IPS-NIHi11 (cell line): ENCODE results near the gene AGAP5.

ENCODE experiments used
- DNase-seq: peaks from one replicate; pipeline ENCODE4 v3.0.0; 2012; ENCODE audit warnings: mixed read lengths, low spot score

AGAP5 gene

DNA sequence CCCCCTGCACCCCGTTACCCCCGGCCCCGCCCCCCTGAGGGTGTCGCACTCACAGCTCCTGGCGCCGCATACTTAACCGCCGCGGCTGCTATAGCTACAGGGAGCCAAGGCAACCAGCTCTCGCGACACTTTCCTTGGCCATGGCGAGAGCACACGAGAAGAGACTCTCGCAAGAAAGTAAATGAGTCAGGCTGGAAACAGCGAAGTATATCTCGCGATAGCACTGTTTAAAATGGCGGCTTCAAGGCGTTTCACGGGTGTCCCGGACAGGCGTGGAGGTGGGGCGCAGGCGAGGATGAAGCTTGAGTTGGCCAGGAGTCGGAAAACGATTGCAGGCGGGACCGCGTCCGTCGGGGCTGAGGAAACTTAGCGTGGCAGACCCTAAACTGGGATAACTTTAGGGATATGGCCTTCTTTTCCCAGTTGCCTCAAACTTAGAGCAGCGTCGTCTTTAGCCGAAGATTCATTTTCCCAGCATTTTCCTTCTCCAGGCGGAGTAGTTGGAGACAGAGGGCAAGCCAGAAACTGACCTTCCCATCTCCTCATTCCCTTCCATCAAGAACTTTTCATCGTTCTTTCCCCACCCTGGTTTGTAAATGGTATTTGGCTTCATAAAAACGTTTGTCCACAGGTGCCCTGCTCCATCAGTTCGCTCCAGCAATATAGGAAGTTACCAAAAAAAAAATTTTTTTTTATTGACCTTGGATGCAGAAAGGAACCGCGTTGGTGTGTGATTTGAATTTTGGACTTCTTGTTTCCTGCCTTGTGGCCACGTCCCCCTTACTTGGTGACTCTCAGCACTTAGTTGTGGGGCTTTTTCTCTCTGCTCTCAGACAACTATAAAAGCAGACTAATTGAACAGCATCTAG, 71.8 kb downstream of the AGAP5 start:
- peak; percentile 98 for DNase-seq

DNA sequence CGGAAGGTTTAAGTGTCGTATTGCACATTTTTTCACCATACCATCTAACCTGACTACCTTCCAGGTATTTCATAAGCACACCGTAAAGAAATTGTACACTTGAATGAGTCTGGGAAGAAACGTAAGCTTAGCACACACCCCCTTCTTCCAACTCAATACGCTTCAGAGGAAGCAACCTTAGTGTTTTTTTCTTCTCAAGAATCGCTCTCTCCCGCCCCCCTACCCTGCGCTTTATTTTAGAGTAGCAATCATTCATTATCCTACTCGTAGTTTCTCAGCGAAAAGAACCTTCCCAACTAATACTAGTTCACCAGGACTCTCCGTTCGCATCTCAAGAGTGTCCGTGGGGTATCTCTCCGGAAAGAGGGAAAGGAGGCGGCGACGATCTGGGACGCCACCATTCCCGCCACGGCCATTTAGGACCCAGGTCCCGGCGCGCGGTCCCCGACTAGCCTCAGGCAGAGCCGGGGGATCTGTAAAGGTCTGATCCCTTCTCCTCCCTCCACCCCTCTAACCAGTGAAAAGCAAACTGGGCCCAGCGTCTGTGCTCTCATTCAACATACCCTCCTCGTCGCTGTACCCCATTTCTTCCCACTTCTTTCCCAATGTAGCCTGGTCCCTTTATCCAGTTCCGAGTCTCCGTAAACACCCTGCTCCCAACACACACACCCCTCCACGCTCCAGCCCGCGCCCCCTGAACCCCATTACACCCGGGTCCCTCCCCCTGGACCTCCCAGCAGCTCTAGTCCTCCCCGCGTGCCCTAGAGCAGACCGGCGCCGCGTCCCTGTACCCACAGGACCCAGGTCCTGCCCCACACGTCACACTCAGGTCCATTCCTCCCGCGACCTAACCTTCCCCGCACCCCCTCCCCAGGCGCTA, 72.7 kb downstream of the AGAP5 start:
- peak; percentile 74 for DNase-seq
